Activated CD4-positive, alpha-beta memory T cell treated with anti-CD3 and anti-CD28 coated beads for 36 hours (primary cell): ENCODE data around the gene PALS1. TPM values are rescaled to one million over a fixed set of nuclear protein-coding genes. Genes with fewer than 3 reads are reported as not detected.

Source experiments
- CTCF ChIA-PET: fragments of 350-600 bp; sonication (Branson Sonifier 250); formaldehyde crosslinking; loops from one replicate; lab custom pipeline; 2021; ENCODE audit warnings: antibody characterized with exemption, inconsistent platforms; lab: Charles Lee
- POLR2A ChIA-PET: fragments of 350-600 bp; sonication (Branson Sonifier 250); formaldehyde crosslinking; loops from one replicate; lab custom pipeline; 2021; ENCODE audit warnings: antibody characterized with exemption; lab: Charles Lee
- DNase-seq: peaks from one replicate; pipeline ENCODE4 v3.0.0-alpha.2; 2020
- H3K27ac Mint-ChIP-seq: one replicate; pipeline ENCODE4 v1.8.0; 2021; ENCODE audit warnings: mixed read lengths
- H3K27me3 Mint-ChIP-seq: one replicate; pipeline ENCODE4 v1.8.0; 2021; ENCODE audit warnings: mixed read lengths
- H3K36me3 Mint-ChIP-seq: one replicate; pipeline ENCODE4 v1.8.0; 2021; ENCODE audit warnings: mixed read lengths
- H3K4me1 Mint-ChIP-seq: one replicate; pipeline ENCODE4 v1.8.0; 2021; ENCODE audit warnings: low read depth, mixed read lengths
- H3K4me3 Mint-ChIP-seq: one replicate; pipeline ENCODE4 v1.8.0; 2021; ENCODE audit warnings: mild to moderate bottlenecking, mixed read lengths
- H3K9me3 Mint-ChIP-seq: one replicate; pipeline ENCODE4 v1.8.0; 2021; ENCODE audit warnings: mixed read lengths
- intact Hi-C: fragments of 100-400 bp; cut with micrococcal nuclease; formaldehyde crosslinking; loops from one replicate; pipeline ENCODE4 v1.15.1; 2023
- total RNA-seq, 2 experiments: library from RNA; stranded (reverse); gene quantifications; one replicate each; pipeline ENCODE4 v1.2.3, GENCODE V29; 2021

The PALS1 gene
- 1 to 10 TPM; 8.1 to 9.7 TPM for total RNA-seq

- CTCF ChIA-PET, result interaction anchor here (1.1 to 1.3 kb wide), 2 partner anchors 44 to 118 kb away, joined by 3 to 6 read pairs; partner anchors contain the start of gene ATP6V1D
- H3K9me3 Mint-ChIP-seq, result no peaks in the 10 kb centered on the region
- H3K4me3 Mint-ChIP-seq, result peak within 1 kb of the TSS; percentile 82
- intact Hi-C loops, result loop anchor here (1.0 to 10.0 kb wide), 5 partner anchors 46 to 733 kb away; partner anchors contain the start of genes EIF2S1, GARIN2, GPHN and RDH11
- peak within 1 kb of the TSS; percentile 83 for H3K27ac Mint-ChIP-seq
- peak; percentile 67 for DNase-seq
- H3K4me1 Mint-ChIP-seq, result peaks cover 8% of the 10 kb centered on the region
- H3K36me3 Mint-ChIP-seq, result no peaks in the 10 kb centered on the region
- no peaks in the 10 kb centered on the region for H3K27me3 Mint-ChIP-seq
- POLR2A ChIA-PET, result interaction anchor here (0.6 to 2.8 kb wide), 5 partner anchors 44 to 734 kb away, joined by 3 to 9 read pairs (median 3); partner anchors contain the start of genes ATP6V1D, EIF2S1 and GPHN
These were observed at the start of gene PALS1 for GRCh38 chr14:67241411-67242167. TSS of gene PALS1 (plus strand) at chr14:67241435. CDS start at chr14:67279171, 37,736 bp downstream.

GRCh38 chr14:67191768-67192290 is 49.4 kb upstream of the PALS1 start:
- H3K4me3 Mint-ChIP-seq, result no peak overlapping the region
- ChIA-PET CTCF (interaction anchor here (1.0 to 1.3 kb wide), 2 partner anchors 94 to 168 kb away, joined by 3 read pairs; partner anchors contain the start of gene ATP6V1D), POLR2A (no interaction called here)
- no peaks in the 10 kb centered on the region for H3K9me3 Mint-ChIP-seq
- peaks cover 11% of the 10 kb centered on the region for H3K4me1 Mint-ChIP-seq
- no peaks in the 10 kb centered on the region for H3K27me3 Mint-ChIP-seq
- H3K27ac Mint-ChIP-seq, result no peak overlapping the region
- intact Hi-C loops, result no loop called here
- DNase-seq, result no peak
- no peaks in the 10 kb centered on the region for H3K36me3 Mint-ChIP-seq

GRCh38 chr14:67192366-67192765 is 48.9 kb upstream of the PALS1 start:
- CTCF ChIA-PET, result interaction anchor here (1.0 to 1.3 kb wide), 2 partner anchors 93 to 167 kb away, joined by 3 read pairs; partner anchors contain the start of gene ATP6V1D
- no peaks in the 10 kb centered on the region for H3K9me3 Mint-ChIP-seq
- intact Hi-C loops, result no loop called here
- DNase-seq, result no peak
- no peak overlapping the region for H3K27ac Mint-ChIP-seq
- no peak overlapping the region for H3K4me3 Mint-ChIP-seq
- H3K36me3 Mint-ChIP-seq, result no peaks in the 10 kb centered on the region
- POLR2A ChIA-PET, result no interaction called here
- peaks cover 11% of the 10 kb centered on the region for H3K4me1 Mint-ChIP-seq
- H3K27me3 Mint-ChIP-seq, result no peaks in the 10 kb centered on the region

- Mint-ChIP-seq H3K27me3 (peaks cover 3% of the 10 kb centered on the region), H3K9me3 (no peaks in the 10 kb centered on the region), H3K4me3 (no peak overlapping the region), H3K4me1 (no peaks in the 10 kb centered on the region), H3K36me3 (no peaks in the 10 kb centered on the region), H3K27ac (no peak overlapping the region)
- POLR2A ChIA-PET, result no interaction called here
- CTCF ChIA-PET, result no interaction called here
- intact Hi-C loops, result no loop called here
- no peak for DNase-seq
These were observed 46.0 kb upstream of the PALS1 start for GRCh38 chr14:67195279-67195678.

GRCh38 chr14:67199016-67199415 is 42.2 kb upstream of the PALS1 start:
- no peaks in the 10 kb centered on the region for H3K4me1 Mint-ChIP-seq
- ChIA-PET CTCF (no interaction called here), POLR2A (no interaction called here)
- no peak for DNase-seq
- intact Hi-C loops, result no loop called here
- no peak overlapping the region for H3K4me3 Mint-ChIP-seq
- no peaks in the 10 kb centered on the region for H3K36me3 Mint-ChIP-seq
- peaks cover 3% of the 10 kb centered on the region for H3K27me3 Mint-ChIP-seq
- H3K27ac Mint-ChIP-seq, result no peak overlapping the region
- H3K9me3 Mint-ChIP-seq, result no peaks in the 10 kb centered on the region

GRCh38 chr14:67207810-67208209 is 33.4 kb upstream of the PALS1 start:
- H3K27me3 Mint-ChIP-seq, result no peaks in the 10 kb centered on the region
- ChIA-PET CTCF (no interaction called here), POLR2A (no interaction called here)
- no peaks in the 10 kb centered on the region for H3K9me3 Mint-ChIP-seq
- intact Hi-C loops, result no loop called here
- DNase-seq, result no peak
- no peak overlapping the region for H3K4me3 Mint-ChIP-seq
- no peak overlapping the region for H3K27ac Mint-ChIP-seq
- no peaks in the 10 kb centered on the region for H3K4me1 Mint-ChIP-seq
- H3K36me3 Mint-ChIP-seq, result no peaks in the 10 kb centered on the region

- H3K27me3 Mint-ChIP-seq, result peaks cover 2% of the 10 kb centered on the region
- H3K4me1 Mint-ChIP-seq, result no peaks in the 10 kb centered on the region
- ChIA-PET CTCF (no interaction called here), POLR2A (no interaction called here)
- no peak overlapping the region for H3K4me3 Mint-ChIP-seq
- H3K27ac Mint-ChIP-seq, result no peak overlapping the region
- intact Hi-C loops, result no loop called here
- H3K9me3 Mint-ChIP-seq, result no peaks in the 10 kb centered on the region
- H3K36me3 Mint-ChIP-seq, result no peaks in the 10 kb centered on the region
- no peak for DNase-seq
These were observed 23.1 kb upstream of the PALS1 start for GRCh38 chr14:67218126-67218525.

- no peaks in the 10 kb centered on the region for H3K9me3 Mint-ChIP-seq
- ChIA-PET POLR2A (no interaction called here), CTCF (interaction anchor here (1.8 kb wide), 1 partner anchor 64 kb away, joined by 7 read pairs; no protein-coding TSS in a partner anchor)
- H3K4me3 Mint-ChIP-seq, result no peak overlapping the region
- DNase-seq, result no peak
- no peaks in the 10 kb centered on the region for H3K4me1 Mint-ChIP-seq
- H3K36me3 Mint-ChIP-seq, result no peaks in the 10 kb centered on the region
- H3K27me3 Mint-ChIP-seq, result peaks cover 5% of the 10 kb centered on the region
- intact Hi-C loops, result no loop called here
- H3K27ac Mint-ChIP-seq, result no peak overlapping the region
These were observed 19.8 kb upstream of the PALS1 start for GRCh38 chr14:67221248-67221981.

- DNase-seq, result no peak
- Mint-ChIP-seq H3K27ac (no peak overlapping the region), H3K27me3 (peaks cover 5% of the 10 kb centered on the region), H3K9me3 (no peaks in the 10 kb centered on the region), H3K36me3 (no peaks in the 10 kb centered on the region), H3K4me1 (no peaks in the 10 kb centered on the region), H3K4me3 (no peak overlapping the region)
- CTCF ChIA-PET, result interaction anchor here (1.8 kb wide), 1 partner anchor 64 kb away, joined by 7 read pairs; no protein-coding TSS in a partner anchor
- intact Hi-C loops, result no loop called here
- POLR2A ChIA-PET, result no interaction called here
These were observed 19.3 kb upstream of the PALS1 start for GRCh38 chr14:67221982-67222328.

GRCh38 chr14:67225523-67225922 is 15.7 kb upstream of the PALS1 start:
- Mint-ChIP-seq H3K4me3 (no peak overlapping the region), H3K27me3 (peaks cover 3% of the 10 kb centered on the region), H3K4me1 (no peaks in the 10 kb centered on the region), H3K27ac (no peak overlapping the region), H3K36me3 (no peaks in the 10 kb centered on the region), H3K9me3 (no peaks in the 10 kb centered on the region)
- ChIA-PET POLR2A (no interaction called here), CTCF (no interaction called here)
- intact Hi-C loops, result no loop called here
- DNase-seq, result no peak

GRCh38 chr14:67228325-67228984 is 12.8 kb upstream of the PALS1 start:
- Mint-ChIP-seq H3K36me3 (no peaks in the 10 kb centered on the region), H3K27ac (no peak overlapping the region), H3K4me1 (no peaks in the 10 kb centered on the region), H3K4me3 (no peak overlapping the region), H3K9me3 (no peaks in the 10 kb centered on the region), H3K27me3 (peaks cover 3% of the 10 kb centered on the region)
- ChIA-PET POLR2A (no interaction called here), CTCF (interaction anchor here (0.6 to 1.1 kb wide), 2 partner anchors 23 to 62 kb away, joined by 3 read pairs; no protein-coding TSS in a partner anchor)
- intact Hi-C loops, result no loop called here
- no peak for DNase-seq
